Measurements from ENCODE around the gene CGB3.

CGB3 gene

DNA sequence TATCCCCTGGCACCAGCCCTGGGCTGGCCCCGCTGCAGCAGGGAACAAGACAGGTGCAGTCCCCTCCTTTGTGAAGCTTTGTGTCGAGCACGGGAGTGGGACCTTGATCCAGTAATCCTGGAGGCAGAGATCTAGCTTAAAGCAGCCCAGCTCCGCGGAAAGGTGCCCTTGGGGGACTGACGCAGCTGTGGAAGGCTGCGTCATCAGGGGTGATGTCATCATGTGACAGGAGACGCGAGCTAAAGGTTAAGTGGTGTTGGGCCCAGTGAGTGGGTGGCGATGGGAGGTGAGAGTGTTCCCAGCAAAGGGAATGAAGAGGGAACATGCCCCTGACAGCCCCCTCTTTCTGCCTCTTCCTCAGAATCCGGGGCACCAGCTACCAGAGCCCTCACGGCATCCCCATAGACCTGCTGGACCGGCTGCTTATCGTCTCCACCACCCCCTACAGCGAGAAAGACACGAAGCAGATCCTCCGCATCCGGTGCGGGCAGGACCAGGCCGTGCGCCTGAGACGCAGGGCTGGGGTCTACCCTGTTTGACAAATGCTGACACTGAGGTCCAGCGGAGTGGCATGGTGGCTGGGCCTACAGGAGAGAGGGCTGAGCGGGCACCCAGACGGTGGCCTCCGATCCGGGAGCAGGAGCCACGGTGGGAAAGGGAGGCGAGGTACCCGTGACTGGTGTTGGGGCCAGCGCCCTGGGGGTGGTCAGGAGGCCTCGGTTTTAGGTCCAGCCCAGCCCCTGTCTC lies 9.8 kb downstream of the CGB3 start:
- DNase-seq (ENCODE audit: low read depth): no peak
- no peak overlapping the region for H3K4me3 ChIP-seq (ENCODE audit: low read depth, low read length)
- TF ChIP-seq, protein P1, sequence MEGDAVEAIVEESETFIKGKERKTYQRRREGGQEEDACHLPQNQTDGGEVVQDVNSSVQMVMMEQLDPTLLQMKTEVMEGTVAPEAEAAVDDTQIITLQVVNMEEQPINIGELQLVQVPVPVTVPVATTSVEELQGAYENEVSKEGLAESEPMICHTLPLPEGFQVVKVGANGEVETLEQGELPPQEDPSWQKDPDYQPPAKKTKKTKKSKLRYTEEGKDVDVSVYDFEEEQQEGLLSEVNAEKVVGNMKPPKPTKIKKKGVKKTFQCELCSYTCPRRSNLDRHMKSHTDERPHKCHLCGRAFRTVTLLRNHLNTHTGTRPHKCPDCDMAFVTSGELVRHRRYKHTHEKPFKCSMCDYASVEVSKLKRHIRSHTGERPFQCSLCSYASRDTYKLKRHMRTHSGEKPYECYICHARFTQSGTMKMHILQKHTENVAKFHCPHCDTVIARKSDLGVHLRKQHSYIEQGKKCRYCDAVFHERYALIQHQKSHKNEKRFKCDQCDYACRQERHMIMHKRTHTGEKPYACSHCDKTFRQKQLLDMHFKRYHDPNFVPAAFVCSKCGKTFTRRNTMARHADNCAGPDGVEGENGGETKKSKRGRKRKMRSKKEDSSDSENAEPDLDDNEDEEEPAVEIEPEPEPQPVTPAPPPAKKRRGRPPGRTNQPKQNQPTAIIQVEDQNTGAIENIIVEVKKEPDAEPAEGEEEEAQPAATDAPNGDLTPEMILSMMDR (IDR thresholded peaks at IDR 0.05; ENCODE audit: control insufficient read depth, extremely low read depth, insufficient read depth): no peak

DNA sequence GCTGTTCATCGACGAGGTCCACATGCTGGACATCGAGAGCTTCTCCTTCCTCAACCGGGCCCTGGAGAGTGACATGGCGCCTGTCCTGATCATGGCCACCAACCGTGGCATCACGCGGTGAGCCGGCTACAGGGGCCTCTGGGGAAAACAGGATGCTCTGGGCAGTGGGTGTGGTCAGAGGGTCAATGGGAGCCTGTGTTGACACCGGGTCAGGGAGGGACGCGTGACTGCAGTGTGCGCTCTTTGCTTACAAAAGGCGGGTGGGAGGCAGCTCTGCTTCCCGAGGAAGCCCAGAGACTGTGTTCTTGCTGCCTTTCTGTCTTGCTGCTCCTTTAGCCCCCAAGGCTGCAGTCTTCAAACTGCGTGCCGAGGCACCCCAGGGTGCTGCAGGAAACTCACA lies 12.9 kb downstream of the CGB3 start:
- no peak overlapping the region for H3K4me3 ChIP-seq (ENCODE audit: low read depth, low read length)
- TF ChIP-seq, protein P1 (IDR thresholded peaks at IDR 0.05; ENCODE audit: control insufficient read depth, extremely low read depth, insufficient read depth): no peak
- no peak for DNase-seq (ENCODE audit: low read depth)

DNA sequence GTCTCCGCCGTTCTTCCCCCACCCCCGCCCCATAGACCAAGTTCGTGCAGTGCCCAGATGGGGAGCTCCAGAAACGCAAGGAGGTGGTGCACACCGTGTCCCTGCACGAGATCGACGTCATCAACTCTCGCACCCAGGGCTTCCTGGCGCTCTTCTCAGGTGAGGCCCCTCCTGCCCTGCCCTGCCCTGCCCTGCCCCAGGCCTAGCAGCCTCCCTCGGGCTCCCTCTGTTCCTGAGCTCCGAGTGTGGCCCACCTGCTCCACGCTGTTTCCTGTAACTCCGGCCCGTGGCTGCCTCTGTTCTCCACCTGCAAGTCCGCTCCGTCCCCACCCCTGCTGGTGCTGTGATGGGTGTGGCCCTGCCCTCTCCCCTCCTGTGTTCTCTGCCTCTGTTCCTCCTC lies 13.7 kb downstream of the CGB3 start:
- no peak overlapping the region for H3K4me3 ChIP-seq (ENCODE audit: low read depth, low read length)
- DNase-seq (ENCODE audit: low read depth): no peak
- TF ChIP-seq, protein P1 (IDR thresholded peaks at IDR 0.05; ENCODE audit: control insufficient read depth, extremely low read depth, insufficient read depth): no peak

DNA sequence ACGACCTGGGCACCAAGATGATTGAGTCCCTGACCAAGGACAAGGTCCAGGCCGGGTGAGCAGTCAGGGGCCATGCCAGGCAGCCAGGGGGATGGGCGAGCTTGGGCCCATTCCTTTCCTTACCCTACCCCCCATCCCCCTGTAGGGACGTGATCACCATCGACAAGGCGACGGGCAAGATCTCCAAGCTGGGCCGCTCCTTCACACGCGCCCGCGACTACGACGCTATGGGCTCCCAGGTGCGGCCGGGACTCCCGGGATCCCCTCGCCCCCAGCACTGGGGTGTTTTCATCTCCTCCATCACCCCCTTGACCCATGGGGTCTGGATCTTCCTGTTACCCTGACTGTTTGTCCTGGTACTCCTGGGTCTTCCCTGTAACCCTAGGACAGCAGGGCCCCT lies 14.3 kb downstream of the CGB3 start:
- no peak overlapping the region for H3K4me3 ChIP-seq (ENCODE audit: low read depth, low read length)
- TF ChIP-seq, protein P1 (IDR thresholded peaks at IDR 0.05; ENCODE audit: control insufficient read depth, extremely low read depth, insufficient read depth): no peak
- no peak for DNase-seq (ENCODE audit: low read depth)

DNA sequence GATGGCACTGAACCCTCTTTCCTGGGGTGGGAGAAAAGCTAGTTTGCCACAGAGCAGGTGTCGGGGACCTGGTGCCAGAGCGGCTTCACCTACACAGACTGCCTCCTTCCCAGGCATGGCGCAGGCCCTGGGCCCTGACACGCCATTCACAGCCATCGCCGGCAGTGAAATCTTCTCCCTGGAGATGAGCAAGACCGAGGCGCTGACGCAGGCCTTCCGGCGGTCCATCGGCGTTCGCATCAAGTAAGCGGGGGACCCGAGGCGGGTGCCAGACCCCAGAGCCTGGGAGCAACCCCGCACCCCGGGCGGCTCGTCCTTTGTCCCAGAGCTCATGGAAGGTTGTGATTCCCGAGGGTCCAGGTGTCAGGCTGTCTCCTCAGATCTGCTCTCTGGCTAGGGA lies 17.2 kb downstream of the CGB3 start:
- no peak overlapping the region for H3K4me3 ChIP-seq (ENCODE audit: low read depth, low read length)
- no peak for DNase-seq (ENCODE audit: low read depth)
- TF ChIP-seq, protein P1 (IDR thresholded peaks at IDR 0.05; ENCODE audit: control insufficient read depth, extremely low read depth, insufficient read depth): no peak

DNA sequence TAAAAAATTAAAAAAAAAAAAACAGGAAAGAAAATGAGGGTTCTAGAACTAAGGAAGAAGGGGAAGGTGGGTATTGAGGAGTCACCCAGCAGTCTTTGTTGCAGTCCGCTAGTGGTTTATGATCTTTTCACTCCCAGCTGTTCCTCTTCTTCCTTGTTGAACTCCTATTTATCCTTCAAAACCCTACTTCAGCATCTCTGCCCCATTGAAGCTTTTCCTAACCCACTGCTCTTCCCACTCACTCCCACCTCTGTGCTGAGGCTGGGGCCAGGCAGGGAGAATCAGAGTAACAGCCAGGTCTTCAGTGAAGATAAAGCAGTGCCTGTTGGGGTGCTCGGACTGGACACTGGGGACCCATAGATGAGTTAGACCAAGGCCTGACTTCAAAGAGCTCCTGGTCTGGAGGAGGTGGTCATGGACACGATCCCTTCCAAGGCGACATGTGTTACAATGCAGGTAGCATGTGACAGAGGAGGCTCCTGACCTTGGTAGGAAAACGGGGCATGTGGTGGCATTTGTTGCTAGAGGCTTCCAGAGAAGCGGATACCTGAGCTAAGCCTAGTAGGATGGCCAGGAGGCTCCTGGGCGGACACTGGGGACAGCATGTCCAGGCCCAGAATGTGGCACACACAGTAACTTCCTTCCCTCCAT lies 19.0 kb downstream of the CGB3 start:
- no peak overlapping the region for H3K4me3 ChIP-seq (ENCODE audit: low read depth, low read length)
- DNase-seq (ENCODE audit: low read depth): no peak
- TF ChIP-seq, protein P1 (IDR thresholded peaks at IDR 0.05; ENCODE audit: control insufficient read depth, extremely low read depth, insufficient read depth): no peak
